Gastrocnemius medialis (tissue), 4 donors: ENCODE results near the gene XPO1.

Source experiments
- POLR2A ChIP-seq, 2 donors: fragments of 450-650 bp; IDR thresholded peaks; one replicate each; pipeline ENCODE4 v1.6.1; 2017; ENCODE audit warnings: antibody characterized with exemption in 2 of 2, mild to moderate bottlenecking in 2 of 2, moderate library complexity in 2 of 2
- TF ChIP-seq, protein P1 (sequence below), 5 experiments: fragments of 450-650 bp in 3 of 5; fragments of 200-600 bp in 2 of 5; sonication (generic) in 2 of 5; IDR thresholded peaks in 4 of 5; conservative IDR thresholded peaks in 1 of 5; 1 replicate in 4 of 5; 2 replicates in 1 of 5; pipeline ENCODE4 v1.5.1; 2016 to 2019; ENCODE audit warnings: antibody characterized with exemption in 5 of 5, mild to moderate bottlenecking in 3 of 5, moderate library complexity in 3 of 5

- TF ChIP-seq, protein P1, sequence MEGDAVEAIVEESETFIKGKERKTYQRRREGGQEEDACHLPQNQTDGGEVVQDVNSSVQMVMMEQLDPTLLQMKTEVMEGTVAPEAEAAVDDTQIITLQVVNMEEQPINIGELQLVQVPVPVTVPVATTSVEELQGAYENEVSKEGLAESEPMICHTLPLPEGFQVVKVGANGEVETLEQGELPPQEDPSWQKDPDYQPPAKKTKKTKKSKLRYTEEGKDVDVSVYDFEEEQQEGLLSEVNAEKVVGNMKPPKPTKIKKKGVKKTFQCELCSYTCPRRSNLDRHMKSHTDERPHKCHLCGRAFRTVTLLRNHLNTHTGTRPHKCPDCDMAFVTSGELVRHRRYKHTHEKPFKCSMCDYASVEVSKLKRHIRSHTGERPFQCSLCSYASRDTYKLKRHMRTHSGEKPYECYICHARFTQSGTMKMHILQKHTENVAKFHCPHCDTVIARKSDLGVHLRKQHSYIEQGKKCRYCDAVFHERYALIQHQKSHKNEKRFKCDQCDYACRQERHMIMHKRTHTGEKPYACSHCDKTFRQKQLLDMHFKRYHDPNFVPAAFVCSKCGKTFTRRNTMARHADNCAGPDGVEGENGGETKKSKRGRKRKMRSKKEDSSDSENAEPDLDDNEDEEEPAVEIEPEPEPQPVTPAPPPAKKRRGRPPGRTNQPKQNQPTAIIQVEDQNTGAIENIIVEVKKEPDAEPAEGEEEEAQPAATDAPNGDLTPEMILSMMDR (IDR thresholded peaks at IDR 0.05 in 4 of 5, conservative IDR thresholded peaks at IDR 0.05 in 1 of 5), result no peak
- TF ChIP-seq POLR2A (IDR thresholded peaks at IDR 0.05), result no peak
These were observed 45.7 kb downstream of the XPO1 start for GRCh38 chr2:61492476-61492875.
